ENCODE results near the gene TRIP13.
A peak's percentile ranks its signal among the peaks of the same experiment; 100 is the strongest.
"Not testable (repeated sequence)": the region's sequence is repeated elsewhere in the genome, so short reads cannot be mapped to it uniquely, and the experiment has no call there.

The TRIP13 gene

GRCh38 chr5:852018-852417, 40.7 kb upstream of the TRIP13 start:
- Mint-ChIP-seq H3K27ac (no peak overlapping the region), H3K36me3 (ENCODE audit: low read depth) (no peaks in the 10 kb centered on the region), H3K9me3 (no peaks in the 10 kb centered on the region), H3K4me1 (ENCODE audit: low read depth) (no peaks in the 10 kb centered on the region), H3K4me3 (no peak overlapping the region), H3K27me3 (no peaks in the 10 kb centered on the region)

- H3K9me3 Mint-ChIP-seq = no peaks in the 10 kb centered on the region
- no peak overlapping the region for H3K4me3 Mint-ChIP-seq
- no peaks in the 10 kb centered on the region for H3K4me1 Mint-ChIP-seq (ENCODE audit: low read depth)
- no peak overlapping the region for H3K27ac Mint-ChIP-seq
- H3K27me3 Mint-ChIP-seq = no peaks in the 10 kb centered on the region
- H3K36me3 Mint-ChIP-seq (ENCODE audit: low read depth) = no peaks in the 10 kb centered on the region
These were observed 40.0 kb upstream of the TRIP13 start for GRCh38 chr5:852431-853401.

GRCh38 chr5:853416-854090, 39.1 kb upstream of the TRIP13 start:
- not testable (repeated sequence) for H3K9me3 Mint-ChIP-seq; H3K36me3 Mint-ChIP-seq (ENCODE audit: low read depth); H3K27me3 Mint-ChIP-seq; H3K4me3 Mint-ChIP-seq; H3K27ac Mint-ChIP-seq; H3K4me1 Mint-ChIP-seq (ENCODE audit: low read depth)

GRCh38 chr5:854217-854616, 38.5 kb upstream of the TRIP13 start:
- Mint-ChIP-seq H3K4me3 (no peak overlapping the region), H3K27ac (no peak overlapping the region), H3K9me3 (no peaks in the 10 kb centered on the region), H3K27me3 (no peaks in the 10 kb centered on the region), H3K36me3 (ENCODE audit: low read depth) (peaks cover 5% of the 10 kb centered on the region), H3K4me1 (ENCODE audit: low read depth) (no peaks in the 10 kb centered on the region)

- no peak overlapping the region for H3K27ac Mint-ChIP-seq
- peaks cover 5% of the 10 kb centered on the region for H3K36me3 Mint-ChIP-seq (ENCODE audit: low read depth)
- H3K9me3 Mint-ChIP-seq = no peaks in the 10 kb centered on the region
- no peaks in the 10 kb centered on the region for H3K27me3 Mint-ChIP-seq
- no peaks in the 10 kb centered on the region for H3K4me1 Mint-ChIP-seq (ENCODE audit: low read depth)
- H3K4me3 Mint-ChIP-seq = no peak overlapping the region
These were observed 37.5 kb upstream of the TRIP13 start for GRCh38 chr5:854966-855743.

- no peak overlapping the region for H3K4me3 Mint-ChIP-seq
- no peaks in the 10 kb centered on the region for H3K4me1 Mint-ChIP-seq (ENCODE audit: low read depth)
- H3K27me3 Mint-ChIP-seq = no peaks in the 10 kb centered on the region
- peaks cover 5% of the 10 kb centered on the region for H3K36me3 Mint-ChIP-seq (ENCODE audit: low read depth)
- H3K27ac Mint-ChIP-seq = no peak overlapping the region
- no peaks in the 10 kb centered on the region for H3K9me3 Mint-ChIP-seq
These were observed 36.7 kb upstream of the TRIP13 start for GRCh38 chr5:855771-856530.

- Mint-ChIP-seq H3K4me3 (no peak overlapping the region), H3K36me3 (ENCODE audit: low read depth) (peaks cover 5% of the 10 kb centered on the region), H3K27me3 (no peaks in the 10 kb centered on the region), H3K4me1 (ENCODE audit: low read depth) (no peaks in the 10 kb centered on the region), H3K27ac (no peak overlapping the region), H3K9me3 (no peaks in the 10 kb centered on the region)
These were observed 35.9 kb upstream of the TRIP13 start for GRCh38 chr5:856531-857425.

- H3K4me3 Mint-ChIP-seq = no peak overlapping the region
- H3K27ac Mint-ChIP-seq = no peak overlapping the region
- H3K9me3 Mint-ChIP-seq = no peaks in the 10 kb centered on the region
- no peaks in the 10 kb centered on the region for H3K4me1 Mint-ChIP-seq (ENCODE audit: low read depth)
- H3K27me3 Mint-ChIP-seq = no peaks in the 10 kb centered on the region
- H3K36me3 Mint-ChIP-seq (ENCODE audit: low read depth) = peaks cover 9% of the 10 kb centered on the region
These were observed 34.0 kb upstream of the TRIP13 start for GRCh38 chr5:858726-859125.

GRCh38 chr5:859391-859790, 33.3 kb upstream of the TRIP13 start:
- Mint-ChIP-seq H3K27ac (no peak overlapping the region), H3K4me3 (no peak overlapping the region), H3K36me3 (ENCODE audit: low read depth) (peaks cover 15% of the 10 kb centered on the region), H3K4me1 (ENCODE audit: low read depth) (no peaks in the 10 kb centered on the region), H3K27me3 (no peaks in the 10 kb centered on the region), H3K9me3 (no peaks in the 10 kb centered on the region)

GRCh38 chr5:859798-860296, 32.8 kb upstream of the TRIP13 start:
- Mint-ChIP-seq H3K4me3 (no peak overlapping the region), H3K9me3 (no peaks in the 10 kb centered on the region), H3K27me3 (no peaks in the 10 kb centered on the region), H3K27ac (no peak overlapping the region), H3K36me3 (ENCODE audit: low read depth) (peaks cover 20% of the 10 kb centered on the region), H3K4me1 (ENCODE audit: low read depth) (no peaks in the 10 kb centered on the region)

GRCh38 chr5:860506-861150, 32.1 kb upstream of the TRIP13 start:
- Mint-ChIP-seq H3K27ac (peak overlapping the region; percentile 63), H3K36me3 (ENCODE audit: low read depth) (peaks cover 24% of the 10 kb centered on the region), H3K4me3 (no peak overlapping the region), H3K9me3 (no peaks in the 10 kb centered on the region), H3K27me3 (no peaks in the 10 kb centered on the region), H3K4me1 (ENCODE audit: low read depth) (no peaks in the 10 kb centered on the region)

- Mint-ChIP-seq H3K4me3 (no peak overlapping the region), H3K27me3 (no peaks in the 10 kb centered on the region), H3K4me1 (ENCODE audit: low read depth) (no peaks in the 10 kb centered on the region), H3K9me3 (no peaks in the 10 kb centered on the region), H3K27ac (no peak overlapping the region), H3K36me3 (ENCODE audit: low read depth) (peaks cover 31% of the 10 kb centered on the region)
These were observed 31.0 kb upstream of the TRIP13 start for GRCh38 chr5:861442-862366.
